Liver (tissue), 9 donors: ENCODE measurements around the gene FILIP1L. TPM values are rescaled to one million over a fixed set of nuclear protein-coding genes. Genes with fewer than 3 reads are reported as not detected.
A peak's percentile ranks its signal among the peaks of the same experiment; 100 is the strongest.

ENCODE experiments used
- DNase-seq: peaks from one replicate; pipeline ENCODE4 v3.0.0-alpha.2; 2017; ENCODE audit warnings: low spot score
- H3K27ac ChIP-seq, 2 donors: one replicate each; pipeline ENCODE4 v1.7.0; 2013; ENCODE audit warnings: inconsistent platforms in 2 of 2, low read length in 2 of 2, control low read depth in 1 of 2, low read depth in 1 of 2, mild to moderate bottlenecking in 1 of 2
- H3K27me3 ChIP-seq, 4 donors: one replicate each; pipeline versions ENCODE4 v1.6.1 to v1.7.0; 2013; ENCODE audit warnings: low read length in 3 of 4, inconsistent platforms in 1 of 4, mild to moderate bottlenecking in 1 of 4, moderate library complexity in 1 of 4; ENCODE audit not compliant: control insufficient read depth in 4 of 4, insufficient read depth in 4 of 4
- H3K36me3 ChIP-seq, 4 donors: one replicate each; pipeline versions ENCODE4 v1.6.1 to v1.7.0; 2013; ENCODE audit warnings: low read length in 3 of 4, mild to moderate bottlenecking in 3 of 4, low read depth in 1 of 4, moderate library complexity in 1 of 4; ENCODE audit not compliant: control insufficient read depth in 4 of 4, insufficient read depth in 3 of 4
- H3K4me1 ChIP-seq, 4 donors: one replicate each; pipeline versions ENCODE4 v1.6.1 to v1.7.0; 2013; ENCODE audit warnings: low read length in 3 of 4, mild to moderate bottlenecking in 3 of 4, moderate library complexity in 1 of 4; ENCODE audit not compliant: control insufficient read depth in 4 of 4, insufficient read depth in 4 of 4
- H3K4me3 ChIP-seq, 3 donors: one replicate each; pipeline versions ENCODE4 v1.6.1 to v1.7.0; 2013; ENCODE audit warnings: low read length in 3 of 3, control low read depth in 1 of 3, low read depth in 1 of 3, mild to moderate bottlenecking in 1 of 3
- H3K9ac ChIP-seq, 2 donors: one replicate each; pipeline ENCODE4 v1.7.0; 2013; ENCODE audit warnings: low read length in 2 of 2, mild to moderate bottlenecking in 2 of 2, moderate library complexity in 2 of 2, control low read depth in 1 of 2, low read depth in 1 of 2
- H3K9me3 ChIP-seq, 4 donors: one replicate each; pipeline versions ENCODE4 v1.6.1 to v1.7.0; 2013; ENCODE audit warnings: low read length in 3 of 4; ENCODE audit not compliant: control insufficient read depth in 4 of 4
- ATF3 ChIP-seq: IDR thresholded peaks from 2 replicates; pipeline ENCODE4 v1.6.1; 2016; ENCODE audit warnings: antibody characterized with exemption
- CTCF ChIP-seq: fragments of 150-350 bp; IDR thresholded peaks from 2 replicates; pipeline ENCODE4 v1.5.1; 2017; ENCODE audit warnings: improper control_type of control experiment, low read depth, low read length; ENCODE audit not compliant: missing input control
- EGR1 ChIP-seq, 2 donors: IDR thresholded peaks; 2 replicates each; pipeline ENCODE4 v1.6.1; 2016 to 2018; ENCODE audit warnings: antibody characterized with exemption in 2 of 2, low read depth in 2 of 2
- FOXA1 ChIP-seq: IDR thresholded peaks from 2 replicates; pipeline ENCODE4 v1.6.1; 2016; ENCODE audit warnings: antibody characterized with exemption
- FOXA2 ChIP-seq: IDR thresholded peaks from 2 replicates; pipeline ENCODE4 v1.6.1; 2016; ENCODE audit warnings: antibody characterized with exemption
- GABPA ChIP-seq, 2 donors: IDR thresholded peaks in 1 of 2; conservative IDR thresholded peaks in 1 of 2; 2 replicates each; pipeline ENCODE4 v1.6.1; 2016; ENCODE audit warnings: antibody characterized with exemption in 2 of 2, mild to moderate bottlenecking in 1 of 2, moderate library complexity in 1 of 2
- HNF4A ChIP-seq, 2 donors: conservative IDR thresholded peaks; 2 replicates each; pipeline ENCODE4 v1.6.1; 2016; ENCODE audit warnings: antibody characterized with exemption in 2 of 2, mild to moderate bottlenecking in 2 of 2
- HNF4G ChIP-seq: IDR thresholded peaks from 2 replicates; pipeline ENCODE4 v1.6.1; 2016; ENCODE audit warnings: antibody characterized with exemption
- JUND ChIP-seq, 2 donors: IDR thresholded peaks; 2 replicates each; pipeline ENCODE4 v1.6.1; 2016; ENCODE audit warnings: antibody characterized with exemption in 2 of 2
- NR2F2 ChIP-seq: IDR thresholded peaks from 2 replicates; pipeline ENCODE4 v1.6.1; 2016; ENCODE audit warnings: antibody characterized with exemption
- RAD21 ChIP-seq, 2 donors: IDR thresholded peaks; 2 replicates each; pipeline ENCODE4 v1.6.1; 2016; ENCODE audit warnings: antibody characterized with exemption in 2 of 2, mild to moderate bottlenecking in 2 of 2
- REST ChIP-seq: IDR thresholded peaks from 2 replicates; pipeline ENCODE4 v1.6.1; 2016; ENCODE audit warnings: antibody characterized with exemption, mild to moderate bottlenecking
- RXRA ChIP-seq, 2 donors: IDR thresholded peaks; 2 replicates each; pipeline ENCODE4 v1.6.1; 2017 to 2018; ENCODE audit warnings: antibody characterized with exemption in 2 of 2, mild to moderate bottlenecking in 1 of 2
- SP1 ChIP-seq: IDR thresholded peaks from 2 replicates; pipeline ENCODE4 v1.6.1; 2018; ENCODE audit warnings: antibody characterized with exemption, mild to moderate bottlenecking
- TAF1 ChIP-seq: conservative IDR thresholded peaks from 2 replicates; pipeline ENCODE4 v1.6.1; 2016; ENCODE audit warnings: antibody characterized with exemption, mild to moderate bottlenecking
- YY1 ChIP-seq: IDR thresholded peaks from 2 replicates; pipeline ENCODE4 v1.6.1; 2016; ENCODE audit warnings: antibody characterized with exemption, mild to moderate bottlenecking
- ZBTB33 ChIP-seq: IDR thresholded peaks from 2 replicates; pipeline ENCODE4 v1.6.1; 2016; ENCODE audit warnings: antibody characterized with exemption
- WGBS: extraction: QIAGEN DNeasy Blood & Tissue Kit; methylation state at CpG from one replicate; pipeline ENCODE4 v1.1.7; 2013; 5-methylcytosine and 5-hydroxymethylcytosine counted together
- polyA plus RNA-seq, 2 donors: library from polyadenylated mRNA; stranded (reverse) in 1 of 2; unstranded in 1 of 2; fragments of 200-250 nt in 1 of 2; fragments of >200 nt in 1 of 2; fragmentation: Nextera tagmentation in 1 of 2; extraction: Ambion mirVana in 1 of 2; gene quantifications; one replicate each; pipeline versions ENCODE4 v1.2.1 to v1.2.3, GENCODE V29; 2013 to 2015
- total RNA-seq, 2 donors: library from RNA; depleted of rRNA; stranded (reverse); fragments of >200 nt; gene quantifications; one replicate each; pipeline ENCODE4 v1.2.3, GENCODE V29; 2014
- TF ChIP-seq, protein P1 (sequence below): IDR thresholded peaks from 2 replicates; pipeline ENCODE4 v1.6.1; 2016; ENCODE audit warnings: antibody characterized with exemption
- donor health status: healthy.
- donor health status: healthy.
- donor health status: healthy.
- donor health status: healthy.
- donor health status: healthy.

The FILIP1L gene
- total and polyA plus RNA-seq, 4 donors: 1.4 to 6.5 (median 1.9) TPM

- no peak for DNase-seq
- Histone ChIP-seq H3K36me3 (no peaks in the 10 kb centered on the region), H3K9ac (no peak overlapping the region), H3K9me3 (no peaks in the 10 kb centered on the region), H3K4me1 (peaks cover 0 to 14% (median 9%) of the 10 kb centered on the region in 4 donors), H3K27ac (no peak overlapping the region), H3K4me3 (no peak overlapping the region), H3K27me3 (no peaks in the 10 kb centered on the region)
- TF ChIP-seq YY1 (peak; percentile 34), FOXA1 (no peak), HNF4A (conservative IDR thresholded peaks at IDR 0.05) (no peak), JUND (IDR thresholded peaks at IDR 0.05) (peak; percentile 18 to 56), HNF4G (no peak), GABPA (IDR thresholded peaks at IDR 0.05 in 1 of 2, conservative IDR thresholded peaks at IDR 0.05 in 1 of 2) (no peak)
- 78% methylated on average over 10 of the region's 10 CpGs for WGBS
Observed at GRCh38 chr3:100073714-100074307, 40.5 kb downstream of the FILIP1L start.

GRCh38 chr3:100073049-100073713, 41.1 kb downstream of the FILIP1L start:
- whole genome bisulfite sequencing: 89% methylated on average over 1 of the region's 1 CpG

GRCh38 chr3:100072326-100073048, 41.8 kb downstream of the FILIP1L start:
- Histone ChIP-seq H3K27me3 (no peaks in the 10 kb centered on the region), H3K36me3 (no peaks in the 10 kb centered on the region), H3K9ac (no peak overlapping the region), H3K9me3 (no peaks in the 10 kb centered on the region), H3K4me3 (no peak overlapping the region), H3K27ac (no peak overlapping the region), H3K4me1 (peaks cover 0 to 15% (median 9%) of the 10 kb centered on the region in 4 donors)
- TF ChIP-seq FOXA1 (no peak), SP1 (no peak), HNF4G (no peak), GABPA (IDR thresholded peaks at IDR 0.05 in 1 of 2, conservative IDR thresholded peaks at IDR 0.05 in 1 of 2) (no peak), REST (no peak), ATF3 (no peak), RAD21 (IDR thresholded peaks at IDR 0.05) (no peak), YY1 (no peak), ZBTB33 (no peak), EGR1 (IDR thresholded peaks at IDR 0.05; ENCODE audit: low read depth in 2 of 2) (no peak), JUND (IDR thresholded peaks at IDR 0.05) (no peak), RXRA (IDR thresholded peaks at IDR 0.05) (no peak), HNF4A (conservative IDR thresholded peaks at IDR 0.05) (no peak), NR2F2 (no peak), TAF1 (no peak), FOXA2 (no peak), CTCF (no peak)
- TF ChIP-seq, protein P1, sequence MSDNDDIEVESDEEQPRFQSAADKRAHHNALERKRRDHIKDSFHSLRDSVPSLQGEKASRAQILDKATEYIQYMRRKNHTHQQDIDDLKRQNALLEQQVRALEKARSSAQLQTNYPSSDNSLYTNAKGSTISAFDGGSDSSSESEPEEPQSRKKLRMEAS: no peak
- WGBS: 89% methylated on average over 3 of the region's 3 CpGs
- no peak for DNase-seq

More at GRCh38 chr3:100073049-100073713, 41.1 kb downstream of the FILIP1L start:
- Histone ChIP-seq H3K27me3 (no peaks in the 10 kb centered on the region), H3K27ac (no peak overlapping the region), H3K4me1 (peaks cover 0 to 15% (median 9%) of the 10 kb centered on the region in 4 donors), H3K36me3 (no peaks in the 10 kb centered on the region), H3K9me3 (no peaks in the 10 kb centered on the region), H3K9ac (no peak overlapping the region), H3K4me3 (no peak overlapping the region)
- TF ChIP-seq RAD21 (IDR thresholded peaks at IDR 0.05): no peak
- TF ChIP-seq EGR1 (IDR thresholded peaks at IDR 0.05; ENCODE audit: low read depth in 2 of 2): no peak
- TF ChIP-seq HNF4A (conservative IDR thresholded peaks at IDR 0.05): no peak
- TF ChIP-seq JUND (IDR thresholded peaks at IDR 0.05): no peak
- no peak for DNase-seq
